GM19455 (cell line): ENCODE measurements around the gene MELK.
A peak's percentile ranks its signal among the peaks of the same experiment; 100 is the strongest.

Source experiments
- ATAC-seq: cut with Tn5 transposase; IDR thresholded peaks from one replicate; pipeline ENCODE4 v1.9.1; 2021; ENCODE audit not compliant: unreplicated experiment

The MELK gene

GRCh38 chr9:36576866-36577265, 4.2 kb downstream of the MELK start:
- no peak for ATAC-seq

GRCh38 chr9:36584620-36585460, 12.1 kb downstream of the MELK start:
- ATAC-seq: no peak

GRCh38 chr9:36590231-36590630, 17.5 kb downstream of the MELK start:
- no peak for ATAC-seq

DNA sequence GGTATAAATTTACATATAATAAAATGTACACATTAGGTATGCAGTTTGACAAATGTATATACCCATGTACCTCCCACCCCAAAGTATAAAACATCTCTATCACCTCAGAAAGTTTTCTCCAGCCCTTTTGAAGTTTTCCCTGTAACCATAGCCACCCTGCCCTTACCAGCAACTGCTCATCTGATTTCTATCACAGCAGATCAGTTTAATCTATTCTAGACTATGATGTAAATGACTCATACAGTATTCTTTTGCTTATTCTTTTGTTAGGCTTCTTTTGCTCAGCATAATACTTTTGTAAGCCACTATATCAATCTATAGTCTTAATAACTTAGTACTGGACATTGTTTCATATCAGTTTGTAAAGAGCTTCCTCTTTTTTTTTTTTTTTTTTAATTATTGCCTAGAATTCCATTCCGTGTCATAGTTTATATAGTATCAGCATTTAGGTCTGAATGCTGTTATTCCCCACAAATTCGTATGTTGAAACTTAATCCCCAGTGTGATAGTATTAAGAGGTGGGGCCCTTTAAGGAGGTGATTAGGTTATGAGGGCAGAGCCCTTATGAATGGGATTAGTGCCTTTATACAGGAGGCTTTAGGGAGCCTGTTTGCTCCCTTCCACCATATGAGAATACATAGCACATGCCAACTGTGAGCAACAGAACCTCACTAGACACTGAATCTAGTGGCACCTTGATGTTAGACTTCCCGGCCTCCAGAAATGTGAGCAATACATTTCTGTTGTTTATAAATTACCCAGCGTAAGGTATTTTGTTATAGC, 20.3 kb downstream of the MELK start:
- ATAC-seq: no peak

GRCh38 chr9:36594213-36594612, 21.5 kb downstream of the MELK start:
- ATAC-seq: no peak

DNA sequence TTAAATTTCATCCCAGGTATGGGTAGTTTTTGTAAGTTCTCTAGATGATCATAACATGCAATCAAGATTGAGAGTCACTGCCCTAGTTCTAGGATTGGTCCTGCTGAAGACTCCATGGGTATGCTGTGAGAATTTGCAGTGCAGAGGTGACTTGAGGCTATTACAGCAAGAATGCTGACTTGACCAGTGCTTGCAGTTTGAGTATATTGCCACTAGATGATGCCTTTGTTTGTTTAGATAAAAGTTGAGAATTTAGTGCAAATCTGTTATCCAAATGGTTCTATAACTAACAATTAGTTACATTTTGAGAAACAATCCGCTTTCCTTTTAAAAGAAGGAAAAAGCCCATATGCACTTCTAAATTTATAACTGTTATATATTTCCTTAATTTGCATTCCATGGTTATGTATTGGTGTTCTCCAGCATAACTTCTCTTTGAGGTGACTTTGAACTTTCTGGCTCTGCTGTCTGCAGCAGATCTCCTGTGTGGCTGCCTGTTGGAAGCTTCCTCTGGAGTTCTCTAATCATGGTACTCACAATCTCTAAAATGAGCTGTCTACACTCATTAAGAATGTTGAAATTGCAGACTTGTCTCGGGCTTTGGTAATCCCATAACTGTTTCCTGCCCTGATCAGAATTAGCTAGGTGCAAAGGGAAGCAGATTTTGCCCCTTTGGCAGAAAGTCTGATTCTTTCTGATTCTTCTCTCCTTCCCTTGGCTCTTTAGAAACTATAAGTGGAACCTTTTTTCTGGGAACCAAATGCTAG, 24.9 kb downstream of the MELK start:
- no peak for ATAC-seq

- ATAC-seq: no peak
These were observed 25.6 kb downstream of the MELK start for GRCh38 chr9:36598273-36598672.

DNA sequence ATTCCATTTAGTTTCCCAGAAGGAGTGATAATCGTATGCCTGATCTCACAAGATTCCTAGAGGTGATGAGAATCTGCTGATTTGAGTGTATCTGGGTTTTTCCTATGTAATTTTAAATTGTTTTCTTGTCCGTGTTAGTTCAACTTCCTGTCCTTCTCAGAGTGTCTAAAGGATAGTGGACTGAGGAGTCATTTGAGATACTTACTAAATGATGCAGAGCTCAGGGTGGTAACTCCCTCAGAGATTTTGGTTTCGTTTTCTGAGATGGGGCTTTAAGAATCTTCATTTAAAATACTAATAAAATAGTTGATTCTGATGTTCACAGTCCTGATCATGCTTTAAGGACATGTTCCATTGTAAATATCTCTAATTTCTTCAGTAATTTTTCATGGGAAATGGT, 30.3 kb downstream of the MELK start:
- ATAC-seq: no peak

- no peak for ATAC-seq
These were observed 36.6 kb downstream of the MELK start for GRCh38 chr9:36609306-36609705.

DNA sequence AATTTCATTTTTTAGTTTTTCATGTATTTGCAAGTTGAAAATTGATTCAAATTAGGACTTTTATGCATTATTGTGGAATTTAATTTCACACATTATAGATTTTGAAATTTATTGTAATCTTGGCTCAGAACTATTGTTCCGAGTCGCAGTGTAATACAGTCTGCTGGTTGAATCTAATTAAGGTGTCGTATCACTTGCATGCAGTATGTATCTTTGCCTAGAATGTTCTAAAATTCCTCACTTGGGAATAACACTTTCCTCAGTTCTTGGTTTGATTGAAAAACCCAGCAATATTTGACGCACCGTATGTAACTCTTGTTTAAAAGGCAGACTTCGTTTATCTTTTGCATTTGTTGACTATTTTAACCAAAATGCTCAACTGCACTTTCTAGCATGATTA, 49.4 kb downstream of the MELK start:
- no peak for ATAC-seq

- ATAC-seq: no peak
These were observed 50.6 kb downstream of the MELK start for GRCh38 chr9:36623280-36623679.

DNA sequence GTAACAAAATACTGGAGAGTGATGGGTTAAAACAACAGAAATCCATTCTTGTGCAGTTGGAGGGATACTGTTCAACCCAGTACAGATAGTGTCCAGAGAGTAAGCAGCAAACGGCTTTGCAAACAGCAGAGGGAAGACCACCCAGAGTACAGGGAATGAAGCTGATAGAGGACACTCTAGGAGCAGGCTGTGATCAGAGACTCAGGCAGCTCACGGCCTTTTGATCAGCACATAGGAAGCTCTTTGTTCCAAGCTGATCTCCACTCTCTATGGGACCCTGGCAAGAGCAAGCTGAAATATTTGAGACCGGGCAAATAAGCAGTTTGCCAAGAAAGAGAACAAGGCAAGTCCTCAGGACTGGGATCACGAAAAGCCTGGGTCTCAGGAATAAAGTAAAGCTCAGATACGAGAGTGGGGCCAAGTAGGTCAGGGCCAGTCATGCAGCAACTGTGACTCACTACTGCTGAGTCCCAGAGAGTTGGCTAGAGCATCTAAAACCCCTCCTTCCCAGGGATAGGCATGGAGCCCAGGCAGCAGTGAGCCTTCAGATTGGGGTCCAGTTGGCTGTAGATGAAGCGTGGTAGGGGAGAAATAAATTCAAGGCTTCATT, 52.4 kb downstream of the MELK start:
- no peak for ATAC-seq

DNA sequence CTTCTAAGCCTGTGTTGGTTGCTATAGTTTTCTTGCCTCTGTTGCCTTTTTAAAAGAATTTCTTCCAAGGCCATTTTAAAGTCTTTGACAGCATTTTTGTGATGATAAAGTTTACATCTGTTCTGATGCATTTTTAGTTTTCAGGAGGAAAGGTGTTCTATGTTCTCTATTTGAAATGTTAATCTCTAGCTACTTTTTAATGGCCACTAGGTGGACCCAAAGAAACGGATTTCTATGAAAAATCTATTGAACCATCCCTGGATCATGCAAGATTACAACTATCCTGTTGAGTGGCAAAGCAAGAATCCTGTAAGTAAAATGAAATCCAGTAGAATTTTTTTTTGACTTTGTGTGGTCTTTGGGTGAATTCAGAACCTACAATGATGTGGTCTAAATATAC, 60.2 kb downstream of the MELK start:
- ATAC-seq: no peak

- no peak for ATAC-seq
These were observed 65.0 kb downstream of the MELK start for GRCh38 chr9:36637491-36638270.

DNA sequence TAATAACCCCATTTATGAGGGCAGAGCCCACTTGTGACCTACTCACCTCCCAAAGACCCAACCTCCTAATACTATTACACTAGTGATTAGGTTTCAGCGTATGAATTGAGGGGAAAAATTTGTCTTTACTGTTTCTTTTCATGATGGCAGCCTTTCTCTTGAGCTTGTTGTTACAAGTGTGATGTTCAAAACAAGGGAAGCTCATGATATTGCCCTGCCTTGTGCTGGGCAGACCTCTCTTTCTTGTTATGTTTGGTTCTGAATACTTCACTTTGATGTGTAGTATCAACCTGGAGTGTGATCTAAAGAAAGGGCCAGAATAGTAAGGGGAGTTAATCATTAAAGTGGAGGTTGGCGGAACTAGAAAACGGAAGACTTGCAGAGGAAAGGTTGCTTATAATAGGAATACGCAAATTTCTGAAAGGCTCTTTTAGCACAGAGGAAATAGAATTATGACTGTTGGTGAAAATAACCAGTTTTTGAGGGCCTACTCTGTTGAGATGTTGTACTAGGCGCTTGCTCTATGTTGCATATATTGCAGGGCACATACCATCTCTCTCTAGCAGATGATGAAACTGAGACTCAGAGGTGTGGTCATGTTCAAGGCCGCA, 68.2 kb downstream of the MELK start:
- peak; percentile 92 for ATAC-seq

- ATAC-seq: no peak
These were observed 70.1 kb downstream of the MELK start for GRCh38 chr9:36642817-36643216.

DNA sequence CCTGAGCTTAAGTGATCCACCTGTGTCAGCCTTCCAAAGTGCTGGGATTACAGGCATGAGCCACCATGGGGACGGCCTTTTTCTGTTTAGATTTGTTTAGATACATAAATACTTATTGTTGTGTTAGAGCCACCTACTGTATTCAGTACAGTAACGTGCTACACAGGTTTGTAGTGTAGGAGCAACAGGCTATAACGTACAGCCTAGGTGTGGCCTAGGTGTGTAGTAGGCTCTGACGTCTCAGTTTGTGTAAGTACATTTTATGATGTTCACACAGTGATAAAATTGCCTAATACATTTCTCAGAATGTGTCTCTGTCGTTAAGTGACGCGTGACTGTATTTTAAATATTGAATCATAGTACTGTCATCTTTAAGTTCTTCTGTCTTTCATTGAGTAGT, 84.1 kb downstream of the MELK start:
- no peak for ATAC-seq

GRCh38 chr9:36659500-36659899, 86.8 kb downstream of the MELK start:
- no peak for ATAC-seq

GRCh38 chr9:36664806-36665205, 92.1 kb downstream of the MELK start:
- ATAC-seq: no peak

DNA sequence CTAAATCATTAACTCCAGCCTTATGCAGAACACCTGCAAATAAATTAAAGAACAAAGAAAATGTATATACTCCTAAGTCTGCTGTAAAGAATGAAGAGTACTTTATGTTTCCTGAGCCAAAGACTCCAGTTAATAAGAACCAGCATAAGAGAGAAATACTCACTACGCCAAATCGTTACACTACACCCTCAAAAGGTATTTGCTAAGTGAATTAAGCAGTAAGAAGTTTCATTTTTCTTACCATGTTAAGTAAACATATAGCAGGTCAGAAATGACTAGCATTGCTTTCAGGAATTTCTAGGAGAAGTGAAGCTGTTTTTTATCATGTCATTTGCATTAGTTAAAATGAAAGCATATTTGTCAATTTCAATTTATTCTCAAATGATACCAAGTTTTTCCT, 92.7 kb downstream of the MELK start:
- no peak for ATAC-seq
